Heart left ventricle (tissue), 16 donors: Measurements from ENCODE around the gene MS4A15. TPM values are rescaled to one million over a fixed set of nuclear protein-coding genes. Genes with fewer than 3 reads are reported as not detected.
"Not testable (repeated sequence)": the region's sequence is repeated elsewhere in the genome, so short reads cannot be mapped to it uniquely, and the experiment has no call there.

Experiments
- ATAC-seq, 4 donors: fragments of 200-7000 bp; cut with Tn5 transposase; one replicate each; pipeline ENCODE4 v1.9.1; 2020 to 2022; ENCODE audit warnings: moderate library complexity in 4 of 4, mild to moderate bottlenecking in 3 of 4, moderate number of reproducible peaks in 1 of 4
- DNase-seq, 5 donors: peaks; one replicate each; pipeline ENCODE4 v3.0.0-alpha.2; 2020
- H3K27ac ChIP-seq, 12 donors: fragments of 200-600 bp; sonication (generic) in 4 of 12; one replicate each; pipeline versions ENCODE4 v1.5.0 to v1.8.0; 2016 to 2022; ENCODE audit warnings: mild to moderate bottlenecking in 2 of 12
- H3K27me3 ChIP-seq, 9 donors: fragments of 200-600 bp; sonication (generic) in 2 of 9; one replicate each; pipeline versions ENCODE4 v1.5.1 to v1.8.0; 2016 to 2022; ENCODE audit warnings: mild to moderate bottlenecking in 3 of 9
- H3K36me3 ChIP-seq, 9 donors: fragments of 200-600 bp; sonication (generic) in 2 of 9; one replicate each; pipeline versions ENCODE4 v1.5.0 to v1.8.0; 2018 to 2022; ENCODE audit warnings: mild to moderate bottlenecking in 2 of 9
- H3K4me1 ChIP-seq, 12 donors: fragments of 200-600 bp; sonication (generic) in 4 of 12; one replicate each; pipeline versions ENCODE4 v1.5.0 to v1.8.0; 2016 to 2022; ENCODE audit warnings: mild to moderate bottlenecking in 3 of 12
- H3K4me3 ChIP-seq, 12 donors: fragments of 200-600 bp; sonication (generic) in 4 of 12; one replicate each; pipeline versions ENCODE4 v1.5.0 to v1.8.0; 2017 to 2022; ENCODE audit warnings: mild to moderate bottlenecking in 9 of 12, moderate library complexity in 4 of 12
- H3K9me3 ChIP-seq, 12 donors: fragments of 200-600 bp; sonication (generic) in 4 of 12; one replicate each; pipeline versions ENCODE4 v1.5.0 to v1.8.0; 2016 to 2022; ENCODE audit warnings: mild to moderate bottlenecking in 1 of 12
- POLR2A ChIP-seq, 2 donors: fragments of 450-650 bp; IDR thresholded peaks; one replicate each; pipeline ENCODE4 v1.6.1; 2017; ENCODE audit warnings: antibody characterized with exemption in 2 of 2, mild to moderate bottlenecking in 2 of 2, moderate library complexity in 2 of 2
- WGBS, 4 donors: extraction: QIAGEN DNeasy Blood & Tissue Kit in 2 of 4; methylation state at CpG; one replicate each; pipeline versions ENCODE4 v1.1.5 to v1.1.7; 2013 to 2018; 5-methylcytosine and 5-hydroxymethylcytosine counted together
- intact Hi-C, 10 donors: fragments of 100-400 bp; cut with DNase I; formaldehyde crosslinking; loops; one replicate each; pipeline versions ENCODE4 v1.11.1 to v1.14.2; 2022
- long read RNA-seq, 3 donors: library from polyadenylated mRNA; unstranded; transcript quantifications; one replicate each; pipeline ENCODE4 v2.0.0, GENCODE V29; 2020 to 2021
- polyA plus RNA-seq, 2 donors: library from polyadenylated mRNA; stranded (reverse); fragments of 200-250 nt; gene quantifications; one replicate each; pipeline ENCODE4 v1.2.3, GENCODE V29; 2013
- total RNA-seq, 9 donors: library from RNA; depleted of rRNA in 2 of 9; stranded (reverse); fragments of >200 nt in 2 of 9; fragmentation: NEBNext Ultra II Directional in 3 of 9; extraction: Animal tissue kit (Norgen Biotek cat#: 25700) in 3 of 9; gene quantifications; one replicate each; pipeline versions ENCODE4 v1.1.0 to v1.2.4, GENCODE V29; 2016 to 2023
- TF ChIP-seq, protein P1 (sequence below), 12 donors: fragments of 200-600 bp; sonication (generic) in 4 of 12; IDR thresholded peaks; one replicate each; pipeline versions ENCODE4 v1.5.0 to v1.8.0; 2018 to 2022; ENCODE audit warnings: antibody characterized with exemption in 12 of 12, mild to moderate bottlenecking in 5 of 12
- donor health status: ischemic (EF 13 %, LVEDD 7.1; RV severe dilation, severe dysfunction).
- donor health status: healthy with polysubstance abuse.
- donor health status: DM: no; HTN: yes; CAD: no.
- donor health status: DM: no; HTN: no; CAD: no.
- donor health status: ischemic (EF 25% LVEDD 6.9; RV normal size, moderate dysfunction).
- donor health status: ischemic (EF 25% LVEDD 5.7; RV mildly dilated, moderate dysfunction).
- donor health status: healthy.
- donor health status: DM: yes; HTN: yes; CAD: no.
- donor health status: ischemic (EF 35%, LVEDD 5.7; RV mildly dilated, moderate dysfunction).
- donor health status: nonischemic (EF 11% LVEDD 7.7; RV severe dilation, severe dysfunction).
- donor health status: DM: yes; HTN: yes; CAD: no.
- donor health status: PGD.
- donor health status: ischemic (EF 29% LVEDD 5.4; RV normal size, mild dysfunction).
- donor health status: nonischemic (EF 23%, LVEDD 6.1; RV moderate dilation, normal function).

Gene MS4A15, protein sequence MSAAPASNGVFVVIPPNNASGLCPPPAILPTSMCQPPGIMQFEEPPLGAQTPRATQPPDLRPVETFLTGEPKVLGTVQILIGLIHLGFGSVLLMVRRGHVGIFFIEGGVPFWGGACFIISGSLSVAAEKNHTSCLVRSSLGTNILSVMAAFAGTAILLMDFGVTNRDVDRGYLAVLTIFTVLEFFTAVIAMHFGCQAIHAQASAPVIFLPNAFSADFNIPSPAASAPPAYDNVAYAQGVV
- total RNA-seq (not detected), polyA plus RNA-seq (not detected)
- long read RNA-seq, donor 1, result 0 reads
- long read RNA-seq, donor 2, result 0 reads
- long read RNA-seq, donor 3, result 0 reads

DNA sequence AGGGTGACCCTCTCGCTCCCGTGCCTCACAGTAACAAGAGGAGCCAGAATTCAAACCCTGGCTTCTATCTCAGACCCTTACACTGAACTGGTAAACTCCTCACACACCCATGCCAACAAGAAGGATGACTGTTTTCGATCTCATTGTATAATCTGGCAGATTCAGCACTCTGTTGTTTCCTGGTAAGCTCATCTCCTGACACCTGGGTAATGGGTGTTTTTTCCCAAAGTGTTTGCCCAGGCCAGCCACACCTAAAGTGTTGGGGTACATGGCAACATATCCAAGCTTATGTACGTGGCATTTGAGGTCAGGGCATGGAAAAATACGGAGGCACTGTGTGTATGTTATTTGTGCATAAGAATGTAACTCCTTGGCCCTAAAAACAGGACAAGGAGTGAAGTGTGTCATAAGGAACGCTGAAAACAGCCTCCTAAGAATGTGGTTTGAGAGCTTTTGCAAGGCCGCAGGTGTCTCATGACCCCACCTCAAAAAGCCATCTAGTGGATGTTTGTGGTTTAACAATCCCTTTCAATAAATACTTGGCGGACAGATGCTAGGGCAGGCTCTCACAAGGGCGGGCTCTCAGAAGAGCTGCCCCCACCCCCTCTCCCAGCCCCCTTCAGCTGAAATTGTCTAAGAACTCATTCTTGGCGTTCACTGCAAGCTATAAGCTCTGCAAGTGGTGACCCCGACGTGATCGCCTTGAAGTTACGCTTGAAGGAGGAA, at the start of gene MS4A15:
Gene MS4A15, plus strand, starts transcription at position 561 of the 726 bp plus-strand sequence. CDS start 6,867 bp downstream, outside the sequence.
- H3K27ac ChIP-seq, result no peak within 1 kb of the TSS
- TF ChIP-seq, protein P1, sequence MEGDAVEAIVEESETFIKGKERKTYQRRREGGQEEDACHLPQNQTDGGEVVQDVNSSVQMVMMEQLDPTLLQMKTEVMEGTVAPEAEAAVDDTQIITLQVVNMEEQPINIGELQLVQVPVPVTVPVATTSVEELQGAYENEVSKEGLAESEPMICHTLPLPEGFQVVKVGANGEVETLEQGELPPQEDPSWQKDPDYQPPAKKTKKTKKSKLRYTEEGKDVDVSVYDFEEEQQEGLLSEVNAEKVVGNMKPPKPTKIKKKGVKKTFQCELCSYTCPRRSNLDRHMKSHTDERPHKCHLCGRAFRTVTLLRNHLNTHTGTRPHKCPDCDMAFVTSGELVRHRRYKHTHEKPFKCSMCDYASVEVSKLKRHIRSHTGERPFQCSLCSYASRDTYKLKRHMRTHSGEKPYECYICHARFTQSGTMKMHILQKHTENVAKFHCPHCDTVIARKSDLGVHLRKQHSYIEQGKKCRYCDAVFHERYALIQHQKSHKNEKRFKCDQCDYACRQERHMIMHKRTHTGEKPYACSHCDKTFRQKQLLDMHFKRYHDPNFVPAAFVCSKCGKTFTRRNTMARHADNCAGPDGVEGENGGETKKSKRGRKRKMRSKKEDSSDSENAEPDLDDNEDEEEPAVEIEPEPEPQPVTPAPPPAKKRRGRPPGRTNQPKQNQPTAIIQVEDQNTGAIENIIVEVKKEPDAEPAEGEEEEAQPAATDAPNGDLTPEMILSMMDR (IDR thresholded peaks at IDR 0.05), result peak in 2 of 12 donors; percentile 5 to 9
- TF ChIP-seq POLR2A (IDR thresholded peaks at IDR 0.05), result no peak
- peaks cover 0 to 41% (median 6%) of the 10 kb centered on the region in 9 donors for H3K27me3 ChIP-seq
- intact Hi-C loops, result loop anchor here in 1 of 10 donors (10.0 kb wide), 1 partner anchor 62 kb away; the partner anchor contains the start of gene MS4A8
- no peak for ATAC-seq
- no peaks in the 10 kb centered on the region for H3K36me3 ChIP-seq
- H3K4me1 ChIP-seq, result no peaks in the 10 kb centered on the region
- no peak for DNase-seq
- H3K4me3 ChIP-seq, result no peak within 1 kb of the TSS
- WGBS, 4 donors, result 57 to 64% (median 59%) methylated on average over 13 to 14 of the region's 14 CpGs
- no peaks in the 10 kb centered on the region for H3K9me3 ChIP-seq

DNA sequence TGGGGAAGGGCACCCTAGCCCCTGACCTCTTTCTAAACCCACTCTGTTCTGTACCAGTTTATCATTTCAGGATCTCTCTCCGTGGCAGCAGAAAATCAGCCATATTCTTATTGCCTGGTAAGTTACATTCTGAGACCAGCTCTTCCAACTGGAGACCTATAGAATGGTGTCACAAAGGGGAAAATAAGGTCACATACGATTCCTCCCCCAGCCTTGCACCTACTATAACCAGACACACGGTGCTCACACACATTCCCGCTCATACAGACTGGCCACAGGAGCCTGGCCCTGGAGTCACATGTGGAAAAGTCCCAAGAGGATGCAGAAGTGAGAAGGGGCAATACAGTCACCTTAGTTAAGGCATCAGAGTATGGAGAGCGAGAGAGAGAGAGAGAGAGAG, 49.7 kb upstream of the MS4A15 start:
- no peaks in the 10 kb centered on the region for H3K27me3 ChIP-seq
- 55 to 69% (median 59%) methylated on average over 5 of the region's 5 CpGs for WGBS, 4 donors
- H3K4me1 ChIP-seq, result no peaks in the 10 kb centered on the region
- ATAC-seq, result no peak
- no peaks in the 10 kb centered on the region for H3K9me3 ChIP-seq
- no peak overlapping the region for H3K4me3 ChIP-seq
- intact Hi-C loops, result no loop called here
- no peak for TF ChIP-seq POLR2A (IDR thresholded peaks at IDR 0.05)
- TF ChIP-seq, protein P1 (IDR thresholded peaks at IDR 0.05), result no peak
- H3K36me3 ChIP-seq, result no peaks in the 10 kb centered on the region
- H3K27ac ChIP-seq, result no peak overlapping the region
- DNase-seq, result no peak

DNA sequence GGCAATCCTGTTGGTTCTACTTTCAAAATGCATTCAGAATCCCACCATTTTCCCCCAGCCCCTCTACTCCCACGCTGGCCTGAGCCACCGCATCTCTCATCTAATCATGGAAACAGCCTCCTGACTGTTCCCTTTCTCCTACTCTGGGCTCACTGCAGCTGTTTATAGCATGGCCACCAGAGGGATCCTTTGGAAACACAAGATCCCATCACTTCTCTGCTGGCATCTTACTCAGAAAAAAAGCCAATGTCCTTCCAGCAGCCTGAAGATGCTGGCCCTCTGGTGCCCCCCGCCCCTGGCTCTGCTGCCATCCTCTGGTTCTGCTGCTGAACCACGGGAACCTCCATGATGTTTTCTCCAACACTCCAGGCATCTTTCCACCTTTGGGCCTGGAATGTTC, 46.2 kb upstream of the MS4A15 start:
- ATAC-seq (no peak), DNase-seq (no peak)
- H3K27ac ChIP-seq, result no peak overlapping the region
- no peaks in the 10 kb centered on the region for H3K27me3 ChIP-seq
- no peaks in the 10 kb centered on the region for H3K4me1 ChIP-seq
- no peaks in the 10 kb centered on the region for H3K9me3 ChIP-seq
- H3K4me3 ChIP-seq, result no peak overlapping the region
- intact Hi-C loops, result no loop called here
- TF ChIP-seq, protein P1 (IDR thresholded peaks at IDR 0.05), result no peak
- TF ChIP-seq POLR2A (IDR thresholded peaks at IDR 0.05), result no peak
- no peaks in the 10 kb centered on the region for H3K36me3 ChIP-seq
- 63 to 71% (median 68%) methylated on average over 4 of the region's 4 CpGs for WGBS, 4 donors

DNA sequence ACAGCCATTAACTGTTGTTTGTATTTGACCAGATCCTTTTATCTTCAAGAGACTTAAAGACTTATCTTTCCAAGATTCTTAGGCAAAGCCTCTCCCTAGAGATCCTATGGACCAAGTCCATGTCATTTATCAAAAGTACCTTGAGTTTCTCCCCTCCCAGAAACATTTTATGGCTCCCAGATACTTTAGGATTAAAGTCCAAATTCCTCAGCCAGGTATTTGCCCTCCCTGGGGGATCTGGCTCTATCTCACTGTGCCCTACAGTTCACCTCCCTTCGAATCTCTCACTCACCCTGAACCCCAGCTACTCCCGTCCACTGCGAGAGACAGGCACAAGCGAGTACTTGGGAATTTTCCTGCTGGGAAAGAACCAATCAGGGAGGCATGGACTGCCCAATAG, 45.4 kb upstream of the MS4A15 start:
- Histone ChIP-seq H3K36me3 (no peaks in the 10 kb centered on the region), H3K9me3 (no peaks in the 10 kb centered on the region), H3K27me3 (no peaks in the 10 kb centered on the region), H3K4me1 (no peaks in the 10 kb centered on the region), H3K4me3 (no peak overlapping the region), H3K27ac (no peak overlapping the region)
- TF ChIP-seq, protein P1 (IDR thresholded peaks at IDR 0.05), result no peak
- no peak for TF ChIP-seq POLR2A (IDR thresholded peaks at IDR 0.05)
- DNase-seq (no peak), ATAC-seq (no peak)
- 70 to 82% (median 76%) methylated on average over 4 of the region's 4 CpGs for WGBS, 4 donors
- intact Hi-C loops, result no loop called here

DNA sequence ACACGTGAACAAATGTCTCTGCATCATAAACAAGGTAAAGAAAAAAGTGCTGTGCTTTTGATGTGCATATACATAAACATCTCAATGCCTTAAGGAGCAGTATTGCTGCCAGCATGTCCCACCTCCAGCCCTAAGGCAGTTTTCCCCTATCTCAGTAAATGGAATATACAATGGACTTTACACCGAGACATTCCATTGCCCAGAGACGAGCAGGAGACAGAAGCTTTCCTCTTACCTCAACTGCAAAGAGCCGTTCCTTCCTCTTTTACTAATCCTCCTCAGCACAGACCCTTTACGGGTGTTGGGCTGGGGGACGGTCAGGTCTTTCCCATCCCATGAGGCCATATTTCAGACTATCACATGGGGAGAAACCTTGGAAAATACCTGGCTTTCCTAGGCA, 43.2 kb upstream of the MS4A15 start:
- intact Hi-C loops, result not testable (repeated sequence)

More for the DNA sequence above, 43.2 kb upstream of the MS4A15 start:
- not testable (repeated sequence) for H3K27me3 ChIP-seq, H3K36me3 ChIP-seq, H3K4me1 ChIP-seq, H3K4me3 ChIP-seq, H3K9me3 ChIP-seq, DNase-seq, H3K27ac ChIP-seq, ATAC-seq
- 71 to 80% (median 74%) methylated on average over 6 of the region's 6 CpGs for WGBS, 4 donors
